GM18520 (cell line): Measurements from ENCODE around the gene SLCO1A2.
"Not testable (repeated sequence)": the region's sequence is repeated elsewhere in the genome, so short reads cannot be mapped to it uniquely, and the experiment has no call there.

Source experiments
- ATAC-seq: cut with Tn5 transposase; IDR thresholded peaks from one replicate; pipeline ENCODE4 v1.9.1; 2021; ENCODE audit not compliant: unreplicated experiment

Gene SLCO1A2

GRCh38 chr12:21334771-21335325 lies at the start of gene SLCO1A2:
Gene SLCO1A2 (minus strand): TSS chr12:21334917. CDS start chr12:21334647, 270 bp downstream.
- ATAC-seq, result no peak

GRCh38 chr12:21384261-21384660 lies 49.5 kb upstream of the SLCO1A2 start:
- ATAC-seq, result no peak

GRCh38 chr12:21381320-21381719 lies 46.6 kb upstream of the SLCO1A2 start:
- not testable (repeated sequence) for ATAC-seq

GRCh38 chr12:21379218-21379617 lies 44.5 kb upstream of the SLCO1A2 start:
- no peak for ATAC-seq

- ATAC-seq, result no peak
These were observed 37.9 kb upstream of the SLCO1A2 start, which contains the start of gene IAPP for GRCh38 chr12:21372602-21373001. Gene IAPP (plus strand): TSS chr12:21372902. CDS start chr12:21373352, 450 bp downstream.

- ATAC-seq, result no peak
These were observed 36.2 kb upstream of the SLCO1A2 start for GRCh38 chr12:21370845-21371449.

- peak; percentile 63 for ATAC-seq
These were observed 34.6 kb upstream of the SLCO1A2 start for GRCh38 chr12:21369141-21369980.

- ATAC-seq, result not testable (repeated sequence)
These were observed 25.9 kb upstream of the SLCO1A2 start for GRCh38 chr12:21360632-21361031.

- ATAC-seq, result no peak
These were observed 19.9 kb upstream of the SLCO1A2 start for GRCh38 chr12:21354641-21355040.

- ATAC-seq, result no peak
These were observed 19.2 kb upstream of the SLCO1A2 start for GRCh38 chr12:21353948-21354347.

GRCh38 chr12:21353487-21353886 lies 18.8 kb upstream of the SLCO1A2 start:
- ATAC-seq, result no peak

GRCh38 chr12:21350975-21351374 lies 16.3 kb upstream of the SLCO1A2 start:
- ATAC-seq, result no peak

- ATAC-seq, result no peak
These were observed 12.0 kb upstream of the SLCO1A2 start for GRCh38 chr12:21346542-21347205.

- ATAC-seq, result no peak
These were observed 8.9 kb upstream of the SLCO1A2 start for GRCh38 chr12:21343636-21344035.

GRCh38 chr12:21341769-21342168 lies 7.1 kb upstream of the SLCO1A2 start:
- no peak for ATAC-seq

- no peak for ATAC-seq
These were observed 5.7 kb upstream of the SLCO1A2 start for GRCh38 chr12:21340403-21340802.

GRCh38 chr12:21339921-21340320 lies 5.2 kb upstream of the SLCO1A2 start:
- ATAC-seq, result no peak

GRCh38 chr12:21337959-21338744 lies 3.4 kb upstream of the SLCO1A2 start:
- no peak for ATAC-seq

GRCh38 chr12:21337453-21337852 lies 2.7 kb upstream of the SLCO1A2 start:
- no peak for ATAC-seq

GRCh38 chr12:21336656-21337055 lies 1.9 kb upstream of the SLCO1A2 start:
- ATAC-seq, result no peak
